ENCODE measurements around the gene CFAP52. TPM values are rescaled to one million over a fixed set of nuclear protein-coding genes. Genes with fewer than 3 reads are reported as not detected.

Gene CFAP52
- total and polyA plus RNA-seq, 2 of the 13 experiments (the other 11 are each of a cell fraction or from before 2014, with no cell fraction given), result not detected

- Histone ChIP-seq H2AFZ (ENCODE audit: low read length) (no peak overlapping the region), H3K4me3 (replicated peaks in 1 of 3; ENCODE audit: insufficient read depth in 1 of 3, low read depth in 2 of 3, low read length in 3 of 3) (no peak overlapping the region), H3K79me2 (ENCODE audit: insufficient read depth, low read length) (no peaks in the 10 kb centered on the region), H3K9me3 (ENCODE audit: low read length) (no peaks in the 10 kb centered on the region), H3K9ac (ENCODE audit: insufficient read depth, low read depth, low read length) (no peak overlapping the region), H4K20me1 (ENCODE audit: insufficient read depth, low read length) (no peaks in the 10 kb centered on the region), H3K4me1 (ENCODE audit: insufficient read depth, low read length) (peaks cover 12% of the 10 kb centered on the region; the same call in 1 of the 2 replicates), H3K27me3 (ENCODE audit: control insufficient read depth in 1 of 2, insufficient read depth in 2 of 2, low read length in 2 of 2) (no peaks in the 10 kb centered on the region), H3K27ac (ENCODE audit: extremely low read length, insufficient read depth, low read length) (no peak overlapping the region), H3K4me2 (ENCODE audit: low read depth, low read length) (no peak overlapping the region), H3K36me3 (replicated peaks in 1 of 2; ENCODE audit: control insufficient read depth in 1 of 2, insufficient read depth in 2 of 2, low read length in 2 of 2) (no peaks in the 10 kb centered on the region)
- in situ Hi-C loops (cut with HindIII; ENCODE audit: extremely low pct_ligation_motif_present, low pct_unique_long_range_greater_than_20kb) (no loop called here), intact Hi-C loops (cut with micrococcal nuclease; ENCODE audit: unreplicated experiment) (no loop called here)
- CTCF ChIA-PET (ENCODE audit: low intra/inter-chr PET ratio, low total read pairs), result no interaction called here
- no TSS peak for BruUV-seq (replicated peaks)
- DNase-seq (ENCODE audit: low spot score) (no peak), FAIRE-seq (no peak), ATAC-seq (no peak)
- 93% methylated on average over 4 of the region's 4 CpGs for WGBS (ENCODE audit: low lambda C conversion rate)
- TF ChIP-seq ATF5 (CRISPR knock-in tag; IDR thresholded peaks at IDR 0.05; ENCODE audit: low read depth), result no peak
- POLR2A ChIA-PET, result no interaction called here
Observed at GRCh38 chr17:9541718-9542117, 34.7 kb upstream of the CFAP52 start.

- FAIRE-seq, result no peak
- ATAC-seq, result no peak
- intact Hi-C loops (cut with micrococcal nuclease; ENCODE audit: unreplicated experiment) (no loop called here), in situ Hi-C loops (cut with HindIII; ENCODE audit: extremely low pct_ligation_motif_present, low pct_unique_long_range_greater_than_20kb) (no loop called here)
- Histone ChIP-seq H3K27ac (ENCODE audit: extremely low read length, insufficient read depth, low read length) (no peak overlapping the region), H3K27me3 (ENCODE audit: control insufficient read depth in 1 of 2, insufficient read depth in 2 of 2, low read length in 2 of 2) (no peaks in the 10 kb centered on the region), H2AFZ (ENCODE audit: low read length) (no peak overlapping the region), H3K4me2 (ENCODE audit: low read depth, low read length) (no peak overlapping the region), H3K4me1 (ENCODE audit: insufficient read depth, low read length) (no peaks in the 10 kb centered on the region), H3K36me3 (replicated peaks in 1 of 2; ENCODE audit: control insufficient read depth in 1 of 2, insufficient read depth in 2 of 2, low read length in 2 of 2) (no peaks in the 10 kb centered on the region), H3K4me3 (replicated peaks in 1 of 3; ENCODE audit: insufficient read depth in 1 of 3, low read depth in 2 of 3, low read length in 3 of 3) (no peak overlapping the region), H3K9me3 (ENCODE audit: low read length) (no peaks in the 10 kb centered on the region), H3K79me2 (ENCODE audit: insufficient read depth, low read length) (no peaks in the 10 kb centered on the region), H4K20me1 (ENCODE audit: insufficient read depth, low read length) (no peaks in the 10 kb centered on the region), H3K9ac (ENCODE audit: insufficient read depth, low read depth, low read length) (no peak overlapping the region)
- no TSS peak for BruUV-seq (replicated peaks)
- ChIA-PET CTCF (ENCODE audit: low intra/inter-chr PET ratio, low total read pairs) (no interaction called here), POLR2A (no interaction called here)
- DNase-seq (ENCODE audit: low spot score), result no peak
- WGBS (ENCODE audit: low lambda C conversion rate), result 91% methylated on average over 7 of the region's 7 CpGs
- TF ChIP-seq JARID2 (CRISPR knock-in tag; IDR thresholded peaks at IDR 0.05; ENCODE audit: insufficient replicate concordance) (no peak), ZBTB46 (CRISPR knock-in tag; IDR thresholded peaks at IDR 0.05; ENCODE audit: borderline replicate concordance) (no peak), ZKSCAN1 (IDR thresholded peaks at IDR 0.05; ENCODE audit: low read length) (no peak), ZBTB38 (CRISPR knock-in tag; IDR thresholded peaks at IDR 0.05) (no peak), GFI1 (CRISPR knock-in tag; IDR thresholded peaks at IDR 0.05; ENCODE audit: borderline replicate concordance) (no peak), JUND (CRISPR knock-in tag; IDR thresholded peaks at IDR 0.05) (no peak), ZBTB43 (CRISPR knock-in tag; conservative IDR thresholded peaks at IDR 0.05) (no peak), MTA1 (CRISPR knock-in tag; IDR thresholded peaks at IDR 0.05; ENCODE audit: borderline replicate concordance) (no peak), ZNF616 (CRISPR knock-in tag; IDR thresholded peaks at IDR 0.05; ENCODE audit: low read depth) (no peak), ZNF570 (CRISPR knock-in tag; IDR thresholded peaks at IDR 0.05; ENCODE audit: borderline replicate concordance) (no peak), STAT5B (CRISPR knock-in tag; IDR thresholded peaks at IDR 0.05) (no peak), YEATS4 (CRISPR knock-in tag; IDR thresholded peaks at IDR 0.05; ENCODE audit: borderline replicate concordance) (no peak), DPF2 (CRISPR knock-in tag; IDR thresholded peaks at IDR 0.05; ENCODE audit: borderline replicate concordance, low read depth) (no peak), ZBTB25 (CRISPR knock-in tag; IDR thresholded peaks at IDR 0.05) (no peak)
Observed at GRCh38 chr17:9544221-9544620, 32.2 kb upstream of the CFAP52 start.
